Measurements from ENCODE around the gene RNASEL.

The RNASEL gene

DNA sequence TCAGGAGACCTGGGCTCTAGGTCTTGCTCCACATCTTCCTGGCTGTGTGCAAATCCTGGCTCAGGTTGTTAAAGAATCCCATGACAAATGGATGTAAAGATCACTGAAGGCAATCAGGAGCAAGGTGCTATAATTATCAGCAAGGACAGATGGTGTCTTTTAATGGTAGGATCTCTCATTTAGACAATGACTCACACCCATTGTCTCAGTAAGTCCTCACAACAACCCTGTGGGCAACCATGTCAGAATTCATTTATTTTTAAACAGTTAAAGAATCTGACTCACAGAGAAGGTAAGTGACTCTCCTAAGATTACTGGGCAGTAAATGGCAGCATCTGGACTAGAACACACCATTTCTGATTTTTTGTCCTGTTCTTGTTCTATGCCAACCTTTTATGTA is 32.8 kb downstream of the RNASEL start (continued):
- TF ChIP-seq TCF4 (CRISPR knock-in tag; IDR thresholded peaks at IDR 0.05; ENCODE audit: borderline replicate concordance) = no peak
- TF ChIP-seq ZFP30 (CRISPR knock-in tag; IDR thresholded peaks at IDR 0.05) = no peak
- no peak for TF ChIP-seq ESRRG (CRISPR knock-in tag; IDR thresholded peaks at IDR 0.05)

DNA sequence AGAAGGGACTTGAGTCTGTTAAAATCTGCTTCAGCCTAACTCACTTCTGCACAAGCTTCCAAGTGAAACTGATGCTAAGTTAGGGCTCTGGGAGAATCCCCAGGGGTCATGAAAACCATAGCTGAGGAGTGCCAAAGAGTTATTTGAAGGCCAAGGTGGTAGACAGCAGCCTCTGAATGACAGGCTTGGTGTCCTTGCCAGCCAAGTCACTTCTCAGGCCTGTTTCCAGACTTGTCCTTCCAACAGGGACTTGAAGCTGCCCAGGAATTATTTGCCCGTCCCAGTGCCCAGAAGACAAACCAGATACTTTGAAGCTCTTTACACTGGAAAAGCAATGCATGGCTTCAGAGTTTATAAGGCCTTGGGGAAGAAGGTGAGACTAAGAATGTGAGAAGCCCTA is 33.6 kb downstream of the RNASEL start:
- no peak for TF ChIP-seq ESRRG (CRISPR knock-in tag; IDR thresholded peaks at IDR 0.05)
- TF ChIP-seq, protein P1, sequence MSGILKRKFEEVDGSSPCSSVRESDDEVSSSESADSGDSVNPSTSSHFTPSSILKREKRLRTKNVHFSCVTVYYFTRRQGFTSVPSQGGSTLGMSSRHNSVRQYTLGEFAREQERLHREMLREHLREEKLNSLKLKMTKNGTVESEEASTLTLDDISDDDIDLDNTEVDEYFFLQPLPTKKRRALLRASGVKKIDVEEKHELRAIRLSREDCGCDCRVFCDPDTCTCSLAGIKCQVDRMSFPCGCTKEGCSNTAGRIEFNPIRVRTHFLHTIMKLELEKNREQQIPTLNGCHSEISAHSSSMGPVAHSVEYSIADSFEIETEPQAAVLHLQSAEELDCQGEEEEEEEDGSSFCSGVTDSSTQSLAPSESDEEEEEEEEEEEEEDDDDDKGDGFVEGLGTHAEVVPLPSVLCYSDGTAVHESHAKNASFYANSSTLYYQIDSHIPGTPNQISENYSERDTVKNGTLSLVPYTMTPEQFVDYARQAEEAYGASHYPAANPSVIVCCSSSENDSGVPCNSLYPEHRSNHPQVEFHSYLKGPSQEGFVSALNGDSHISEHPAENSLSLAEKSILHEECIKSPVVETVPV (CRISPR knock-in tag; IDR thresholded peaks at IDR 0.05) = no peak
- TF ChIP-seq CSDC2 (CRISPR knock-in tag; IDR thresholded peaks at IDR 0.05) = no peak
- no peak for TF ChIP-seq OSR1 (CRISPR knock-in tag; IDR thresholded peaks at IDR 0.05)
- TF ChIP-seq ZNF565 (CRISPR knock-in tag; conservative IDR thresholded peaks at IDR 0.05; ENCODE audit: low read depth) = no peak
- no peak for TF ChIP-seq ZNF8 (CRISPR knock-in tag; IDR thresholded peaks at IDR 0.05)
- no peak for TF ChIP-seq RARB (CRISPR knock-in tag; IDR thresholded peaks at IDR 0.05)
- TF ChIP-seq PPARA (CRISPR knock-in tag; IDR thresholded peaks at IDR 0.05; ENCODE audit: borderline replicate concordance) = no peak
- TF ChIP-seq TCF4 (CRISPR knock-in tag; IDR thresholded peaks at IDR 0.05; ENCODE audit: borderline replicate concordance) = no peak
- TF ChIP-seq, protein P2, sequence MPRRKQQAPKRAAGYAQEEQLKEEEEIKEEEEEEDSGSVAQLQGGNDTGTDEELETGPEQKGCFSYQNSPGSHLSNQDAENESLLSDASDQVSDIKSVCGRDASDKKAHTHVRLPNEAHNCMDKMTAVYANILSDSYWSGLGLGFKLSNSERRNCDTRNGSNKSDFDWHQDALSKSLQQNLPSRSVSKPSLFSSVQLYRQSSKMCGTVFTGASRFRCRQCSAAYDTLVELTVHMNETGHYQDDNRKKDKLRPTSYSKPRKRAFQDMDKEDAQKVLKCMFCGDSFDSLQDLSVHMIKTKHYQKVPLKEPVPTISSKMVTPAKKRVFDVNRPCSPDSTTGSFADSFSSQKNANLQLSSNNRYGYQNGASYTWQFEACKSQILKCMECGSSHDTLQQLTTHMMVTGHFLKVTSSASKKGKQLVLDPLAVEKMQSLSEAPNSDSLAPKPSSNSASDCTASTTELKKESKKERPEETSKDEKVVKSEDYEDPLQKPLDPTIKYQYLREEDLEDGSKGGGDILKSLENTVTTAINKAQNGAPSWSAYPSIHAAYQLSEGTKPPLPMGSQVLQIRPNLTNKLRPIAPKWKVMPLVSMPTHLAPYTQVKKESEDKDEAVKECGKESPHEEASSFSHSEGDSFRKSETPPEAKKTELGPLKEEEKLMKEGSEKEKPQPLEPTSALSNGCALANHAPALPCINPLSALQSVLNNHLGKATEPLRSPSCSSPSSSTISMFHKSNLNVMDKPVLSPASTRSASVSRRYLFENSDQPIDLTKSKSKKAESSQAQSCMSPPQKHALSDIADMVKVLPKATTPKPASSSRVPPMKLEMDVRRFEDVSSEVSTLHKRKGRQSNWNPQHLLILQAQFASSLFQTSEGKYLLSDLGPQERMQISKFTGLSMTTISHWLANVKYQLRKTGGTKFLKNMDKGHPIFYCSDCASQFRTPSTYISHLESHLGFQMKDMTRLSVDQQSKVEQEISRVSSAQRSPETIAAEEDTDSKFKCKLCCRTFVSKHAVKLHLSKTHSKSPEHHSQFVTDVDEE (CRISPR knock-in tag; IDR thresholded peaks at IDR 0.05) = no peak
- TF ChIP-seq ZNF70 (CRISPR knock-in tag; IDR thresholded peaks at IDR 0.05) = no peak
- TF ChIP-seq GLIS3 (CRISPR knock-in tag; IDR thresholded peaks at IDR 0.05) = no peak
- TF ChIP-seq, protein P3, sequence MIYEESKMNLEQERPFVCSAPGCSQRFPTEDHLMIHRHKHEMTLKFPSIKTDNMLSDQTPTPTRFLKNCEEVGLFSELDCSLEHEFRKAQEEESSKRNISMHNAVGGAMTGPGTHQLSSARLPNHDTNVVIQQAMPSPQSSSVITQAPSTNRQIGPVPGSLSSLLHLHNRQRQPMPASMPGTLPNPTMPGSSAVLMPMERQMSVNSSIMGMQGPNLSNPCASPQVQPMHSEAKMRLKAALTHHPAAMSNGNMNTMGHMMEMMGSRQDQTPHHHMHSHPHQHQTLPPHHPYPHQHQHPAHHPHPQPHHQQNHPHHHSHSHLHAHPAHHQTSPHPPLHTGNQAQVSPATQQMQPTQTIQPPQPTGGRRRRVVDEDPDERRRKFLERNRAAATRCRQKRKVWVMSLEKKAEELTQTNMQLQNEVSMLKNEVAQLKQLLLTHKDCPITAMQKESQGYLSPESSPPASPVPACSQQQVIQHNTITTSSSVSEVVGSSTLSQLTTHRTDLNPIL (CRISPR knock-in tag; IDR thresholded peaks at IDR 0.05; ENCODE audit: low read depth) = no peak
- ATAC-seq = no peak

DNA sequence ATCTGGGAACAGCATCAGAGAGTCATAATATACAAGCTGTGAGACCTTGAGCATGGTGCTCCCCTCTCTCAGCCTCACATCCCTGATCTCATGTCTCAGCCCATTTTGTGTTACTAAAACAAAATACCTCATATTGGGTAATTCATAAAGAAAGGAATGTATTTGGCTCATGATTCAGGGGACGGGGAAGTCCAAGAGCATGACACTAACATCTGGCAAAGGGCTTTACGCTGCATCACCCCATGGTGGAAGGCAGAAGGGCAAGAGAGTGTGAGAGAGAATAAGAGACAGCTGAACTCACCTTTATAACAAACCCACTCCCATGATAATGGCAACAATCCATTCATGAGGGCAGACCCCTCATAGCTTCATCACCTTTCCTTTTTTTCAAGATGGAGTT is 36.5 kb downstream of the RNASEL start:
- no peak for TF ChIP-seq BACH2 (CRISPR knock-in tag; IDR thresholded peaks at IDR 0.05; ENCODE audit: borderline replicate concordance)
- TF ChIP-seq, protein P2 (CRISPR knock-in tag; IDR thresholded peaks at IDR 0.05) = no peak
- no peak for TF ChIP-seq TOX (CRISPR knock-in tag; IDR thresholded peaks at IDR 0.05; ENCODE audit: borderline replicate concordance)
- TF ChIP-seq, protein P3 (CRISPR knock-in tag; IDR thresholded peaks at IDR 0.05; ENCODE audit: low read depth) = no peak
- TF ChIP-seq ESRRG (CRISPR knock-in tag; IDR thresholded peaks at IDR 0.05) = no peak
- TF ChIP-seq ZNF565 (CRISPR knock-in tag; conservative IDR thresholded peaks at IDR 0.05; ENCODE audit: low read depth) = no peak
- no peak for TF ChIP-seq GLIS3 (CRISPR knock-in tag; IDR thresholded peaks at IDR 0.05)
- TF ChIP-seq, protein P1 (CRISPR knock-in tag; IDR thresholded peaks at IDR 0.05) = no peak
- TF ChIP-seq ARNTL (CRISPR knock-in tag; IDR thresholded peaks at IDR 0.05; ENCODE audit: borderline replicate concordance, low read depth) = no peak
- no peak for TF ChIP-seq ZFP30 (CRISPR knock-in tag; IDR thresholded peaks at IDR 0.05)
- TF ChIP-seq SNAI2 (CRISPR knock-in tag; IDR thresholded peaks at IDR 0.05) = no peak
- TF ChIP-seq, protein P4, sequence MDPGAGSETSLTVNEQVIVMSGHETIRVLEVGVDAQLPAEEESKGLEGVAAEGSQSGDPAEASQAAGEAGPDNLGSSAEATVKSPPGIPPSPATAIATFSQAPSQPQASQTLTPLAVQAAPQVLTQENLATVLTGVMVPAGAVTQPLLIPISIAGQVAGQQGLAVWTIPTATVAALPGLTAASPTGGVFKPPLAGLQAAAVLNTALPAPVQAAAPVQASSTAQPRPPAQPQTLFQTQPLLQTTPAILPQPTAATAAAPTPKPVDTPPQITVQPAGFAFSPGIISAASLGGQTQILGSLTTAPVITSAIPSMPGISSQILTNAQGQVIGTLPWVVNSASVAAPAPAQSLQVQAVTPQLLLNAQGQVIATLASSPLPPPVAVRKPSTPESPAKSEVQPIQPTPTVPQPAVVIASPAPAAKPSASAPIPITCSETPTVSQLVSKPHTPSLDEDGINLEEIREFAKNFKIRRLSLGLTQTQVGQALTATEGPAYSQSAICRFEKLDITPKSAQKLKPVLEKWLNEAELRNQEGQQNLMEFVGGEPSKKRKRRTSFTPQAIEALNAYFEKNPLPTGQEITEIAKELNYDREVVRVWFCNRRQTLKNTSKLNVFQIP (CRISPR knock-in tag; IDR thresholded peaks at IDR 0.05; ENCODE audit: borderline replicate concordance, low read depth) = no peak
- TF ChIP-seq, protein P5, sequence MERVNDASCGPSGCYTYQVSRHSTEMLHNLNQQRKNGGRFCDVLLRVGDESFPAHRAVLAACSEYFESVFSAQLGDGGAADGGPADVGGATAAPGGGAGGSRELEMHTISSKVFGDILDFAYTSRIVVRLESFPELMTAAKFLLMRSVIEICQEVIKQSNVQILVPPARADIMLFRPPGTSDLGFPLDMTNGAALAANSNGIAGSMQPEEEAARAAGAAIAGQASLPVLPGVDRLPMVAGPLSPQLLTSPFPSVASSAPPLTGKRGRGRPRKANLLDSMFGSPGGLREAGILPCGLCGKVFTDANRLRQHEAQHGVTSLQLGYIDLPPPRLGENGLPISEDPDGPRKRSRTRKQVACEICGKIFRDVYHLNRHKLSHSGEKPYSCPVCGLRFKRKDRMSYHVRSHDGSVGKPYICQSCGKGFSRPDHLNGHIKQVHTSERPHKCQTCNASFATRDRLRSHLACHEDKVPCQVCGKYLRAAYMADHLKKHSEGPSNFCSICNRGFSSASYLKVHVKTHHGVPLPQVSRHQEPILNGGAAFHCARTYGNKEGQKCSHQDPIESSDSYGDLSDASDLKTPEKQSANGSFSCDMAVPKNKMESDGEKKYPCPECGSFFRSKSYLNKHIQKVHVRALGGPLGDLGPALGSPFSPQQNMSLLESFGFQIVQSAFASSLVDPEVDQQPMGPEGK (CRISPR knock-in tag; IDR thresholded peaks at IDR 0.05; ENCODE audit: borderline replicate concordance) = no peak
- no peak for TF ChIP-seq ZFP3 (CRISPR knock-in tag; IDR thresholded peaks at IDR 0.05)
- TF ChIP-seq RARB (CRISPR knock-in tag; IDR thresholded peaks at IDR 0.05) = no peak
- TF ChIP-seq ISL1 (CRISPR knock-in tag; IDR thresholded peaks at IDR 0.05) = no peak
- no peak for TF ChIP-seq TCF4 (CRISPR knock-in tag; IDR thresholded peaks at IDR 0.05; ENCODE audit: borderline replicate concordance)
- no peak for TF ChIP-seq ZNF8 (CRISPR knock-in tag; IDR thresholded peaks at IDR 0.05)
- TF ChIP-seq ZC3H10 (CRISPR knock-in tag; IDR thresholded peaks at IDR 0.05) = no peak
- ATAC-seq = no peak

All from SK-N-SH treated with all-trans-retinoic acid at 6 μM for 48 hours (cell line).